Astrocyte of the spinal cord (primary cell): ENCODE measurements around the gene SMOC2.
A peak's percentile ranks its signal among the peaks of the same experiment; 100 is the strongest.

Experiments used
- DNase-seq: peaks from one replicate; pipeline ENCODE4 v3.0.0; 2011; ENCODE audit warnings: low read depth, low spot score
- H3K4me3 ChIP-seq: 2 replicates; pipeline ENCODE4 v1.5.1; 2011; ENCODE audit warnings: low read depth, mild to moderate bottlenecking, low read length, moderate library complexity
- CTCF ChIP-seq: IDR thresholded peaks from 2 replicates; pipeline ENCODE4 v1.5.1; 2012; ENCODE audit warnings: low read depth, mild to moderate bottlenecking, low read length, inconsistent platforms
- in situ Hi-C: cut with HindIII; loops from 2 replicates; pipeline ENCODE4 v1.10.0; 2017; ENCODE audit warnings: low sequenced_read_pairs

Gene SMOC2

GRCh38 chr6:168525114-168525513 lies 84.1 kb downstream of the SMOC2 start:
- no peak for TF ChIP-seq CTCF
- H3K4me3 ChIP-seq: no peak overlapping the region
- no peak for DNase-seq
- in situ Hi-C loops: no loop called here

GRCh38 chr6:168525926-168526630 lies 85.1 kb downstream of the SMOC2 start:
- in situ Hi-C loops: no loop called here
- no peak for TF ChIP-seq CTCF
- no peak for DNase-seq
- no peak overlapping the region for H3K4me3 ChIP-seq

- no peak for DNase-seq
- TF ChIP-seq CTCF: no peak
- no peak overlapping the region for H3K4me3 ChIP-seq
- in situ Hi-C loops: no loop called here
These were observed 85.9 kb downstream of the SMOC2 start for GRCh38 chr6:168526841-168527281.

GRCh38 chr6:168527451-168528210 lies 86.6 kb downstream of the SMOC2 start:
- no peak overlapping the region for H3K4me3 ChIP-seq
- no peak for TF ChIP-seq CTCF
- in situ Hi-C loops: no loop called here
- DNase-seq: peak; percentile 42

GRCh38 chr6:168528474-168529095 lies 87.6 kb downstream of the SMOC2 start:
- peak; percentile 7 for DNase-seq
- no peak for TF ChIP-seq CTCF
- H3K4me3 ChIP-seq: no peak overlapping the region
- in situ Hi-C loops: no loop called here

GRCh38 chr6:168529214-168529613 lies 88.2 kb downstream of the SMOC2 start:
- H3K4me3 ChIP-seq: no peak overlapping the region
- in situ Hi-C loops: no loop called here
- no peak for TF ChIP-seq CTCF
- DNase-seq: no peak
